HUDEP-2 (cell line): Measurements from ENCODE around the gene MEFV.
A peak's percentile ranks its signal among the peaks of the same experiment; 100 is the strongest.
"Not testable (repeated sequence)": the region's sequence is repeated elsewhere in the genome, so short reads cannot be mapped to it uniquely, and the experiment has no call there.

Source experiments
- DNase-seq, 76 experiments: peaks; one replicate each; lab custom pipeline; 2025; ENCODE audit not compliant: unreplicated experiment in 76 of 76; lab: John Stamatoyannopoulos, UW

The MEFV gene

GRCh38 chr16:3234543-3234856 lies 21.9 kb downstream of the MEFV start:
- peak in 7 of 76 experiments; percentile 7 to 40 (median 25) for DNase-seq

- no peak for DNase-seq
Measured at GRCh38 chr16:3223913-3224515, 32.4 kb downstream of the MEFV start.

- DNase-seq: no peak
Measured at GRCh38 chr16:3220839-3221238, 35.6 kb downstream of the MEFV start.

- no peak for DNase-seq
Measured at GRCh38 chr16:3216263-3216640, 40.2 kb downstream of the MEFV start.

- DNase-seq: no peak
Measured at GRCh38 chr16:3215601-3216262, 40.7 kb downstream of the MEFV start.

- no peak for DNase-seq
Measured at GRCh38 chr16:3214904-3215600, 41.4 kb downstream of the MEFV start.

- DNase-seq: no peak
Measured at GRCh38 chr16:3212567-3212966, 43.9 kb downstream of the MEFV start.

GRCh38 chr16:3212006-3212405 lies 44.4 kb downstream of the MEFV start:
- no peak for DNase-seq

- no peak for DNase-seq
Measured at GRCh38 chr16:3207086-3207953, 49.1 kb downstream of the MEFV start.

- not testable (repeated sequence) for DNase-seq
Measured at GRCh38 chr16:3205939-3206338, 50.5 kb downstream of the MEFV start.

GRCh38 chr16:3202903-3203539 lies 53.4 kb downstream of the MEFV start:
- DNase-seq: no peak

- no peak for DNase-seq
Measured at GRCh38 chr16:3198334-3199072, 57.9 kb downstream of the MEFV start.

GRCh38 chr16:3197694-3198333 lies 58.6 kb downstream of the MEFV start:
- not testable (repeated sequence) for DNase-seq

- DNase-seq: peak in 22 of 76 experiments; percentile 5 to 84 (median 34)
Measured at GRCh38 chr16:3195975-3196374, 60.5 kb downstream of the MEFV start.

GRCh38 chr16:3194792-3195191 lies 61.6 kb downstream of the MEFV start:
- peak in 21 of 76 experiments; percentile 2 to 42 (median 19) for DNase-seq

GRCh38 chr16:3193221-3194212 lies 62.9 kb downstream of the MEFV start:
- no peak for DNase-seq

GRCh38 chr16:3192476-3193019 lies 63.9 kb downstream of the MEFV start:
- no peak for DNase-seq
